Kidney (tissue), 14 donors: ENCODE measurements around the gene MZF1. TPM values are rescaled to one million over a fixed set of nuclear protein-coding genes. Genes with fewer than 3 reads are reported as not detected.

Experiments
- DNase-seq, 5 donors: peaks; one replicate each; pipeline ENCODE4 v3.0.0-alpha.2; 2013 to 2020
- FAIRE-seq: peaks from 2 replicates; lab custom pipeline; 2012; peaks lifted over from hg19 to GRCh38; lab: Jason Lieb, UNC
- H3K27ac ChIP-seq, 2 donors: one replicate each; pipeline ENCODE4 v1.7.0; 2013; ENCODE audit warnings: low read depth in 2 of 2, low read length in 2 of 2, inconsistent platforms in 1 of 2
- H3K27me3 ChIP-seq: one replicate; pipeline ENCODE4 v1.7.1; 2013; ENCODE audit warnings: low read length, inconsistent platforms; ENCODE audit not compliant: control insufficient read depth, insufficient read depth
- H3K36me3 ChIP-seq, 3 donors: one replicate each; pipeline versions ENCODE4 v1.7.0 to v1.7.1; 2013; ENCODE audit warnings: low read length in 3 of 3, control low read depth in 1 of 3, inconsistent platforms in 1 of 3; ENCODE audit not compliant: insufficient read depth in 3 of 3, control insufficient read depth in 2 of 3
- H3K4me1 ChIP-seq, 3 donors: one replicate each; pipeline versions ENCODE4 v1.7.0 to v1.7.1; 2013; ENCODE audit warnings: low read length in 3 of 3, inconsistent platforms in 1 of 3, low read depth in 1 of 3; ENCODE audit not compliant: control insufficient read depth in 2 of 3, insufficient read depth in 2 of 3
- H3K4me3 ChIP-seq, 3 donors: one replicate each; pipeline versions ENCODE4 v1.7.0 to v1.8.1; 2013; ENCODE audit warnings: low read length in 3 of 3, control low read depth in 1 of 3, inconsistent platforms in 1 of 3
- H3K9ac ChIP-seq, 3 donors: one replicate each; pipeline versions ENCODE4 v1.7.0 to v1.7.1; 2013; ENCODE audit warnings: low read length in 3 of 3, control low read depth in 1 of 3, inconsistent platforms in 1 of 3
- H3K9me3 ChIP-seq, 3 donors: one replicate each; pipeline versions ENCODE4 v1.7.0 to v1.7.1; 2013; ENCODE audit warnings: low read length in 3 of 3, control low read depth in 1 of 3, inconsistent platforms in 1 of 3; ENCODE audit not compliant: control insufficient read depth in 2 of 3, insufficient read depth in 1 of 3
- intact Hi-C: fragments of 100-400 bp; cut with DNase I; formaldehyde crosslinking; loops from one replicate; pipeline ENCODE4 v1.11.1; 2022
- polyA plus RNA-seq: library from polyadenylated mRNA; stranded (reverse); fragments of 350-450 nt; fragmentation: Illumina TruSeq; extraction: RNeasy Lipid Tissue Mini Kit (QIAGEN cat#74804); gene quantifications from one replicate; pipeline ENCODE4 v1.2.3, GENCODE V29; 2014; ENCODE audit warnings: low read depth, low replicate concordance; ENCODE audit not compliant: insufficient read depth
- total RNA-seq: library from RNA; stranded (reverse); fragmentation: NEBNext Ultra II Directional; extraction: Animal tissue kit (Norgen Biotek cat#: 25700); gene quantifications from one replicate; pipeline ENCODE4 v1.2.1, GENCODE V29; 2021
- TF ChIP-seq, protein P1 (sequence below): IDR thresholded peaks from 3 replicates; pipeline ENCODE4 v1.5.1; 2012; ENCODE audit warnings: mild to moderate bottlenecking, moderate library complexity, borderline replicate concordance; ENCODE audit not compliant: insufficient read depth; ENCODE audit errors: extremely low read depth
- donor health status: control.
- donor health status: control.
- donor health status: control.
- donor health status: control.
- donor health status: control.
- donor health status: DM: yes; HTN: yes; CAD: no.
- donor health status: Normal renal cell carcinoma (clear cell type).

Gene MZF1
- total and polyA plus RNA-seq, 2 donors from 2014 or later, result 12.9 to 38.6 TPM

DNA sequence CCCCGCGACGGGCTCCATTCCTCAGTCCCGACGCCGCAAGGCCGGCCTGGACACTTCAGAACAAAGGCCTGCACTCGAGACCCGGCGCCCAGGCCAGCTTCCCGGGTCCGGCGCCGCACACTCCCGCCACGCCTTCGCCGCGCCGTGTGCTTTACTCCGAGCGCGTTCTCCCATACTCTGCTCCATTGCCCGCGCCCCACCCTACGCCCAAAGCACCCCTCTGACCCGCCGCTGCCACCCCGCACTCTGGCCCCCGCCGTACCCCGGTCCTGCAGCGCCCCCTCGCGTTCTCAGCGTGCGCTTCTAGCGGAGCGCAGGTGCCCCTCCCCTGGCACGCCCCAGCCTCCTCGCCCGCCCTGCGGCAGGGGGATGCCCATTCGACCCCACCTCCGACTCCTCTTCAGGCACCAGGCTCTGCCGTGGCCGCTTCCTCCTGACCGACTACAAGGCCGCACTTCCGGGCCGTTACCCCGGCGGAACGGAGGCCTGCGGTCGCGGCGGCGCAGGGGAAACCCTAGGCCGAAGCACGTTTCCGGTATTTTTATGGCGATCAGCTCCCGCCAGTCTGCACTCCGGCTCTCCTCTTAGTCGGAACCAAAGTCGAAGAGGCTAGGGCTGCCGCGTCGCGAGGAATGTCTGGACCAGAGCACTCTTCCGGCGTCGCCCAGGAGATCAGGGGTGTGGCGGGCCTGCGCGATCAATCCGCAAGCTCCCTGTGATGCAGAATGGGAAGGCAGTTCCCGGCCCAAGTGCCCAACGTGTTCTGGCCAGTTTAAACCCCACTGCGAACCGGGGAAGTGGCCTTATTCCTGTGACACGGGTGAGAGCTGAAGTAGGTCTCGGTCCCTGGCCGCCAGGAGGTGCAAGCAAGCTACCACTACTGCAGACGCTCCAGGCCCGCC is 53.5 kb downstream of the MZF1 start, which contains the start of gene ZBTB45:
ZBTB45 (minus strand) TSS at position 456 of the 902 bp plus-strand sequence. CDS start 2,137 bp downstream, outside the sequence.
- Histone ChIP-seq H3K36me3 (peaks cover 0 to 10% (median 7%) of the 10 kb centered on the region in 3 donors), H3K9ac (peak within 1 kb of the TSS; percentile 60 to 74 (median 70)), H3K27ac (peak within 1 kb of the TSS; percentile 88 to 97), H3K4me3 (peak within 1 kb of the TSS; percentile 85 to 90 (median 86)), H3K9me3 (no peaks in the 10 kb centered on the region), H3K27me3 (no peaks in the 10 kb centered on the region), H3K4me1 (peaks cover 4 to 24% (median 7%) of the 10 kb centered on the region in 3 donors)
- FAIRE-seq, result no peak
- TF ChIP-seq, protein P1, sequence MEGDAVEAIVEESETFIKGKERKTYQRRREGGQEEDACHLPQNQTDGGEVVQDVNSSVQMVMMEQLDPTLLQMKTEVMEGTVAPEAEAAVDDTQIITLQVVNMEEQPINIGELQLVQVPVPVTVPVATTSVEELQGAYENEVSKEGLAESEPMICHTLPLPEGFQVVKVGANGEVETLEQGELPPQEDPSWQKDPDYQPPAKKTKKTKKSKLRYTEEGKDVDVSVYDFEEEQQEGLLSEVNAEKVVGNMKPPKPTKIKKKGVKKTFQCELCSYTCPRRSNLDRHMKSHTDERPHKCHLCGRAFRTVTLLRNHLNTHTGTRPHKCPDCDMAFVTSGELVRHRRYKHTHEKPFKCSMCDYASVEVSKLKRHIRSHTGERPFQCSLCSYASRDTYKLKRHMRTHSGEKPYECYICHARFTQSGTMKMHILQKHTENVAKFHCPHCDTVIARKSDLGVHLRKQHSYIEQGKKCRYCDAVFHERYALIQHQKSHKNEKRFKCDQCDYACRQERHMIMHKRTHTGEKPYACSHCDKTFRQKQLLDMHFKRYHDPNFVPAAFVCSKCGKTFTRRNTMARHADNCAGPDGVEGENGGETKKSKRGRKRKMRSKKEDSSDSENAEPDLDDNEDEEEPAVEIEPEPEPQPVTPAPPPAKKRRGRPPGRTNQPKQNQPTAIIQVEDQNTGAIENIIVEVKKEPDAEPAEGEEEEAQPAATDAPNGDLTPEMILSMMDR, result peak; percentile 67
- intact Hi-C loops, result no loop called here
- DNase-seq, result peak; percentile 96 to 98 (median 98)

DNA sequence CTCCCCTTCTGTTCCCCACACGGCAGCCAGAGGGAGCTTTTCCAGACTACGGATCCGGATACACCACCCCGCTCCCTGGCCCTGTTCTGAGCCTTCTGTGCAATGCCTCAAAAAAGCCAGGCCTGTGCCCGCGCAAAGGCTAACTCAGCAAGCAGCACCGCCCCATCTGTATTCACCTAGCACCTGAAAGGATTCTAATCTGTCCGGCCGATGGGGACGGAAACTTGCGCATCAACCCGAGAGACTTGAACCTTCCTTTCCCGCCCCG is 54.1 kb downstream of the MZF1 start:
- H3K9ac ChIP-seq, result peak overlapping the region; percentile 60 to 74 (median 70)
- TF ChIP-seq, protein P1, result peak; percentile 60
- peak overlapping the region; percentile 88 to 97 for H3K27ac ChIP-seq
- H3K4me1 ChIP-seq, result peaks cover 4 to 27% (median 7%) of the 10 kb centered on the region in 3 donors
- DNase-seq (peak; percentile 83 to 92 (median 87)), FAIRE-seq (no peak)
- intact Hi-C loops, result no loop called here
- no peaks in the 10 kb centered on the region for H3K9me3 ChIP-seq
- H3K4me3 ChIP-seq, result peak overlapping the region; percentile 76 to 90 (median 86)
- no peaks in the 10 kb centered on the region for H3K27me3 ChIP-seq
- peaks cover 0 to 10% (median 7%) of the 10 kb centered on the region in 3 donors for H3K36me3 ChIP-seq

- FAIRE-seq (no peak), DNase-seq (peak in 1 of 5 donors; percentile 63)
- H3K27ac ChIP-seq, result peak overlapping the region; percentile 88 to 97
- TF ChIP-seq, protein P1, result no peak
- intact Hi-C loops, result no loop called here
- H3K9ac ChIP-seq, result peak overlapping the region; percentile 60 to 74 (median 70)
- peaks cover 0 to 10% (median 7%) of the 10 kb centered on the region in 3 donors for H3K36me3 ChIP-seq
- no peaks in the 10 kb centered on the region for H3K9me3 ChIP-seq
- H3K4me1 ChIP-seq, result peaks cover 4 to 27% (median 7%) of the 10 kb centered on the region in 3 donors
- peak overlapping the region; percentile 76 to 90 (median 86) for H3K4me3 ChIP-seq
- no peaks in the 10 kb centered on the region for H3K27me3 ChIP-seq
These were observed 54.7 kb downstream of the MZF1 start for GRCh38 chr19:58518256-58519086.
